ENCODE measurements around the gene SPACA4. TPM values are rescaled to one million over a fixed set of nuclear protein-coding genes. Genes with fewer than 3 reads are reported as not detected.

SPACA4 gene
- total and polyA plus RNA-seq, 2 of the 4 experiments (the other 2 are of a cell fraction): not detected

GRCh38 chr19:48646722-48647216 lies 40.2 kb downstream of the SPACA4 start:
- Histone ChIP-seq H4K20me1 (ENCODE audit: insufficient read depth, low read length) (no peaks in the 10 kb centered on the region), H3K36me3 (ENCODE audit: control insufficient read depth, insufficient read depth, low read length) (no peaks in the 10 kb centered on the region), H2AFZ (replicated peaks; ENCODE audit: low read length, poor library complexity) (peak overlapping the region; percentile 91), H3K9me3 (ENCODE audit: control insufficient read depth, insufficient read depth, low read length) (peaks cover 3% of the 10 kb centered on the region; the same call in 1 of the 2 replicates), H2BK20ac (ENCODE audit: low read depth, low read length) (0 out of 2 replicates have a peak overlapping the region, but pooled peaks have one; percentile 14), H2BK120ac (ENCODE audit: low read depth, low read length) (peak overlapping the region; percentile 21; the same call in 1 of the 2 replicates), H3K18ac (ENCODE audit: low read depth, low read length) (no peak overlapping the region), H2BK5ac (ENCODE audit: low read depth, low read length, poor library complexity, severe bottlenecking) (no peak overlapping the region), H2AK9ac (replicated peaks; ENCODE audit: low read depth, low read length, poor library complexity) (peak overlapping the region; percentile 89), H3K23ac (ENCODE audit: low read depth, low read length) (no peak overlapping the region), H3K14ac (replicated peaks; ENCODE audit: low read depth, low read length) (no peak overlapping the region), H4K8ac (ENCODE audit: low read depth in 2 of 2, low read length in 2 of 2) (peak overlapping the region; percentile 51 to 57; a peak in 3 of 4 replicates), H3K4me1 (ENCODE audit: control insufficient read depth, insufficient read depth, low read length) (peaks cover 5% of the 10 kb centered on the region), H2BK15ac (ENCODE audit: low read depth, low read length) (0 out of 3 replicates have a peak overlapping the region, but pooled peaks have one; percentile 40), H4K5ac (ENCODE audit: low read depth, low read length) (no peak overlapping the region), H3K4me2 (ENCODE audit: low read depth, low read length) (peak overlapping the region; percentile 31), H4K91ac (ENCODE audit: insufficient read depth, low read depth, low read length) (peak overlapping the region; percentile 23; the same call in 1 of the 2 replicates), H3K4ac (ENCODE audit: low read depth, low read length) (peak overlapping the region; percentile 32; the same call in 1 of the 2 replicates), H3K56ac (ENCODE audit: extremely low read depth, insufficient read depth, low read length) (no peak overlapping the region), H3K4me3 (ENCODE audit: insufficient read depth, low read depth, low read length) (peak overlapping the region; percentile 9; the same call in 1 of the 2 replicates), H3K9ac (ENCODE audit: low read depth, low read length) (no peak overlapping the region), H3K9me1 (ENCODE audit: insufficient read depth, low read length) (no peaks in the 10 kb centered on the region; the same call in 1 of the 2 replicates), H3K27ac (ENCODE audit: insufficient read depth, low read length) (no peak overlapping the region), H3K27me3 (ENCODE audit: control insufficient read depth, insufficient read depth, low read length) (no peaks in the 10 kb centered on the region), H3K79me1 (ENCODE audit: low read depth in 1 of 2, low read length in 2 of 2) (no peaks in the 10 kb centered on the region), H2AK5ac (ENCODE audit: low read depth, low read length) (peak overlapping the region; percentile 58)
- DNase-seq: no peak
- in situ Hi-C loops (cut with MboI; ENCODE audit: low sequenced_read_pairs): loop anchor here (10.0 kb wide), 2 partner anchors 188 to 318 kb away; partner anchors contain the start of genes FTL and HSD17B14
- ChIA-PET POLR2A (ENCODE audit: unreplicated experiment) (no interaction called here), CTCF (no interaction called here)
- intact Hi-C loops (cut with micrococcal nuclease): loop anchor here (2.0 to 10.0 kb wide), 3 partner anchors 138 to 318 kb away; partner anchors contain the start of gene FTL
- no peak for ATAC-seq (ENCODE audit: low read depth)
- BruUV-seq (replicated peaks): no TSS peak
- no peak for TF ChIP-seq USF2 (IDR thresholded peaks at IDR 0.05; ENCODE audit: low read depth, low read length)
- TF ChIP-seq FOS (IDR thresholded peaks at IDR 0.05; ENCODE audit: low read depth, low read length): no peak
- TF ChIP-seq RCOR1 (IDR thresholded peaks at IDR 0.05; ENCODE audit: insufficient replicate concordance, low read length): no peak
- no peak for TF ChIP-seq MAFK (IDR thresholded peaks at IDR 0.05; ENCODE audit: low read depth, low read length)
- TF ChIP-seq RAD21 (IDR thresholded peaks at IDR 0.05; ENCODE audit: low read length): no peak
- TF ChIP-seq CHD1 (IDR thresholded peaks at IDR 0.05; ENCODE audit: low read depth, low read length): no peak
- TF ChIP-seq CEBPB (IDR thresholded peaks at IDR 0.05; ENCODE audit: low read depth, low read length): no peak
- TF ChIP-seq MXI1 (IDR thresholded peaks at IDR 0.05; ENCODE audit: borderline replicate concordance, low read depth, low read length): no peak
- TF ChIP-seq BHLHE40 (IDR thresholded peaks at IDR 0.05; ENCODE audit: low read depth, low read length): no peak
- no peak for TF ChIP-seq ELK1 (IDR thresholded peaks at IDR 0.05; ENCODE audit: borderline replicate concordance, low read depth, low read length)
- TF ChIP-seq MAZ (IDR thresholded peaks at IDR 0.05; ENCODE audit: borderline replicate concordance, low read depth, low read length): no peak
- TF ChIP-seq CTCF (conservative IDR thresholded peaks at IDR 0.05; ENCODE audit: low read depth, low read length): no peak
- TF ChIP-seq POLR2A (IDR thresholded peaks at IDR 0.05; ENCODE audit: low read depth, low read length): no peak
- TF ChIP-seq SMC3 (IDR thresholded peaks at IDR 0.05; ENCODE audit: low read depth, low read length): no peak
- 20% methylated on average over 1 of the region's 10 CpGs; no CpG with 5 or more reads in 1 of the 2 experiments for WGBS, 2 experiments (ENCODE audit: extremely low coverage in 2 of 2, insufficient read length in 1 of 2)
- dilution Hi-C loops (cut with HindIII; ENCODE audit: low sequenced_read_pairs, unreplicated experiment): no loop called here
